ENCODE data around the gene SYAP1. TPM values are rescaled to one million over a fixed set of nuclear protein-coding genes. Genes with fewer than 3 reads are reported as not detected.

SYAP1 gene
- total RNA-seq, 4 donors from 2014 or later, result 10.6 to 22.6 (median 16.9) TPM

DNA sequence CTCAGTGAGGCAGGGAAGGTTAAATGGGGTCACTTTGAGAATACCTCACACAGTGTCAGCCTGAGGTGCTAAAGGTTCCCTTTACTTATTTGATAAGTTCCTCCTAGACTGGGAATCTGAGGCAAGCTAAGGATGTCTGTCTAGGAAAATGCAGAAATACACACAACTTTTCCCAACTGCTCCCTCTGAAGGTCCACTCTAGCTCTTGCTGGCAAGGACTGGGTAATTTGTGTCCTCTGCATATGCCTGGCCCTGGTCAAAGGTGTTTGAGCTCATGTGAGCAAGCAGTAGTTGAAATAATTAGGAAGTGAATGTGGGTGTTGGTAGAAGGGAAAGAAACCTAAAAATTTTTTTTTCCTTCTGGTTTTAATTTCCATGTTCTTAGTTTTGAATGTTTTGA lies 88.1 kb downstream of the SYAP1 start:
- Histone ChIP-seq H3K27ac (peak overlapping the region in 3 of 4 donors; percentile 53 to 64 (median 62)), H3K9me3 (no peaks in the 10 kb centered on the region), H3K4me3 (peak overlapping the region in 1 of 4 donors; percentile 34), H3K4me1 (peaks cover 0 to 17% (median 3%) of the 10 kb centered on the region in 4 donors), H3K36me3 (peaks cover 0 to 4% (median 0%) of the 10 kb centered on the region in 3 donors), H3K27me3 (no peaks in the 10 kb centered on the region)
- DNase-seq (ENCODE audit: low spot score in 2 of 2), result no peak
- TF ChIP-seq EP300 (IDR thresholded peaks at IDR 0.05), result no peak
- TF ChIP-seq, protein P1, sequence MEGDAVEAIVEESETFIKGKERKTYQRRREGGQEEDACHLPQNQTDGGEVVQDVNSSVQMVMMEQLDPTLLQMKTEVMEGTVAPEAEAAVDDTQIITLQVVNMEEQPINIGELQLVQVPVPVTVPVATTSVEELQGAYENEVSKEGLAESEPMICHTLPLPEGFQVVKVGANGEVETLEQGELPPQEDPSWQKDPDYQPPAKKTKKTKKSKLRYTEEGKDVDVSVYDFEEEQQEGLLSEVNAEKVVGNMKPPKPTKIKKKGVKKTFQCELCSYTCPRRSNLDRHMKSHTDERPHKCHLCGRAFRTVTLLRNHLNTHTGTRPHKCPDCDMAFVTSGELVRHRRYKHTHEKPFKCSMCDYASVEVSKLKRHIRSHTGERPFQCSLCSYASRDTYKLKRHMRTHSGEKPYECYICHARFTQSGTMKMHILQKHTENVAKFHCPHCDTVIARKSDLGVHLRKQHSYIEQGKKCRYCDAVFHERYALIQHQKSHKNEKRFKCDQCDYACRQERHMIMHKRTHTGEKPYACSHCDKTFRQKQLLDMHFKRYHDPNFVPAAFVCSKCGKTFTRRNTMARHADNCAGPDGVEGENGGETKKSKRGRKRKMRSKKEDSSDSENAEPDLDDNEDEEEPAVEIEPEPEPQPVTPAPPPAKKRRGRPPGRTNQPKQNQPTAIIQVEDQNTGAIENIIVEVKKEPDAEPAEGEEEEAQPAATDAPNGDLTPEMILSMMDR (IDR thresholded peaks at IDR 0.05), result no peak
- no peak for TF ChIP-seq POLR2A (IDR thresholded peaks at IDR 0.05)

DNA sequence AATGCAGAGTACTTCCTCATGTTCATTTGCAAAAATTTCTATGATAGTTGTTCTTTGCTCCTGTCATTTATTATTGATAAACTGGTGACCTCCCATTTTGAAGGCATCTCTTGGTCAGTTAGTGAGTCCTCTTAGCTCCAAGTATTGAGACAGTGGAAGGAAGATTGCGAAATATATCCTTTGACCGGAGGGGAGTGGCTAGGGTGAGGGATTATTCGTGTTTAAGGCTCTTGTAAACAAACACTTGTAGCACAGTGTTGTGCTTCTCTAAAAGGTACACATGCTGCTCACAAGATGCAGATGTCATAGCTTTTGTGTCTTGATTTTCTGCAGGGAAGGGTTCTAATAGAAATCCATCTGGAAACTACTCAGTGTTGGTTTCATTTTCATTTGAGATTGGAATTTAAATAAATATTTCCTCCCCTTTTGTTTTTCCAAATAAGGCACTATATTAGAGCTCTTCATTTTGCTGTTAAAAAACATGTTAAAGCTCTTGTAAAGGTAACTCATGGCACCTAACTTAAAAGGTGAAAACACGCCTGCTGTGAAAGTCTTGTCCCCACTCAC lies 88.6 kb downstream of the SYAP1 start:
- no peak for DNase-seq (ENCODE audit: low spot score in 2 of 2)
- WGBS, 2 donors, result 35 to 49% methylated on average over 4 of the region's 4 CpGs
- peak overlapping the region in 3 of 4 donors; percentile 4 to 34 (median 9) for H3K4me3 ChIP-seq

GRCh38 chrX:16814597-16814996 lies 95.2 kb downstream of the SYAP1 start:
- TF ChIP-seq POLR2A (IDR thresholded peaks at IDR 0.05), result no peak
- TF ChIP-seq, protein P1 (IDR thresholded peaks at IDR 0.05), result no peak
- Histone ChIP-seq H3K36me3 (no peaks in the 10 kb centered on the region), H3K9me3 (no peaks in the 10 kb centered on the region), H3K27me3 (no peaks in the 10 kb centered on the region), H3K27ac (no peak overlapping the region), H3K4me1 (no peaks in the 10 kb centered on the region), H3K4me3 (no peak overlapping the region)
- DNase-seq (ENCODE audit: low spot score in 2 of 2), result no peak
- 92 to 96% methylated on average over 1 of the region's 1 CpG for WGBS, 2 donors

More for the DNA sequence above, 88.6 kb downstream of the SYAP1 start:
- TF ChIP-seq, protein P1 (IDR thresholded peaks at IDR 0.05), result no peak
- TF ChIP-seq POLR2A (IDR thresholded peaks at IDR 0.05) (no peak), EP300 (IDR thresholded peaks at IDR 0.05) (peak in 1 of 2 donors; percentile 42)
- Histone ChIP-seq H3K27ac (peak overlapping the region in 3 of 4 donors; percentile 53 to 64 (median 62)), H3K36me3 (peaks cover 0 to under 1% (median 0%) of the 10 kb centered on the region in 3 donors), H3K9me3 (no peaks in the 10 kb centered on the region), H3K4me1 (peaks cover 0 to 17% (median 3%) of the 10 kb centered on the region in 4 donors), H3K27me3 (no peaks in the 10 kb centered on the region)

Small RNA genes within 50 kb of the gene (small RNA-seq; reads per million reads assigned to genes)
- gene RNU7-56P (not detected), gene RPL12P49 (not detected)

Other genes with a start within 250 kb of the SYAP1 start
- not detected for gene S100G, start 69.5 kb upstream of the SYAP1 start, total RNA-seq
- gene CTPS2, start 6.9 kb upstream of the SYAP1 start, total RNA-seq, result 10 to 100 TPM; 15.9 to 27.5 (median 18.7) TPM
- gene TXLNG, start 66.9 kb downstream of the SYAP1 start, total RNA-seq, result 10 to 100 TPM; 16.3 to 22.2 (median 20.0) TPM
- 10 to 100 TPM; 69.7 to 85.5 (median 79.2) TPM for gene RBBP7, start 150.8 kb downstream of the SYAP1 start, total RNA-seq
- 10 to 100 TPM in 2 of 4 donors, 1 to 10 TPM in 2; 7.5 to 26.0 (median 9.7) TPM for gene REPS2, start 227.0 kb downstream of the SYAP1 start, total RNA-seq